ENCODE measurements around the gene DKK3.

DKK3 gene

GRCh38 chr11:12005476-12005875, 3.0 kb downstream of the DKK3 start:
- no peak for DNase-seq (ENCODE audit: low read depth, low spot score)

DNA sequence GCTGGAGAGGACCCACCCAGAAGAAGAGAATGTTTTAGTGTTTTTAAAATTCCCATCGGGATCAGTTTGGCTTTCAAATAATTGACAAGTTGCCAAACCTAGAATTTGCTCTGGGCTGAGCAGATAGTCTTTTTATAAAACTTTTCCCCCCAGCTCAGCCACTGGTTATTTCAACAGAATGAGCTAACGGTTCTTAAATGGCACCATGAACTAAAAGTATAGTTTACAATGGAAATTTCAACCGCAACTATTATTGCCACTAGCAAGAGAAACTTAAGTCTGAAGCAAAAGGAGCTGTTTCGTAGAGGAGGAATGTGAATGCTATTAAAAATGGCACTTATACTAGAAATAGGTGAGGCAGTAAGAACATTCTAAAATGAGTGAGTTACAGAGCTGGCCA, 3.4 kb downstream of the DKK3 start:
- no peak for DNase-seq (ENCODE audit: low read depth, low spot score)

GRCh38 chr11:12003815-12004214, 4.6 kb downstream of the DKK3 start:
- no peak for DNase-seq (ENCODE audit: low read depth, low spot score)

GRCh38 chr11:12003336-12003735, 5.1 kb downstream of the DKK3 start:
- no peak for DNase-seq (ENCODE audit: low read depth, low spot score)

DNA sequence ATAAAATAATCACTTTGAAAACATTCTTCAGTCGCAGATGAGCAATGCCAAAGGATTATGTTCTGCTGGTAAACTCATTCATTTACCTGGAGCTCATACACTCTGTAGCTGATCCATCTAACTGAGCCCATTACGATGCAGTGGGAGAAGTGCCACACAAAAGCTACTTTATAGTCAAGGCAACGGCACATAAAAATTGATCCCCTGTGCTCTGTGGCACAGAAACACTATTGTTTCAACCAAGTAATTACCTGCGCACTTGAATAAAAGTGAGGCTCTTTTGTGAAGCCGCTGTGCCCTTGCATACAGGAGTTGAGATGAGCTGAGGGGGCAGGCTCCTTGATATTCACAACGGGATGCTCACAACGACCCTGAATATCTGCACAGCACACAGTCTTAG, 7.2 kb downstream of the DKK3 start:
- no peak for DNase-seq (ENCODE audit: low read depth, low spot score)

DNA sequence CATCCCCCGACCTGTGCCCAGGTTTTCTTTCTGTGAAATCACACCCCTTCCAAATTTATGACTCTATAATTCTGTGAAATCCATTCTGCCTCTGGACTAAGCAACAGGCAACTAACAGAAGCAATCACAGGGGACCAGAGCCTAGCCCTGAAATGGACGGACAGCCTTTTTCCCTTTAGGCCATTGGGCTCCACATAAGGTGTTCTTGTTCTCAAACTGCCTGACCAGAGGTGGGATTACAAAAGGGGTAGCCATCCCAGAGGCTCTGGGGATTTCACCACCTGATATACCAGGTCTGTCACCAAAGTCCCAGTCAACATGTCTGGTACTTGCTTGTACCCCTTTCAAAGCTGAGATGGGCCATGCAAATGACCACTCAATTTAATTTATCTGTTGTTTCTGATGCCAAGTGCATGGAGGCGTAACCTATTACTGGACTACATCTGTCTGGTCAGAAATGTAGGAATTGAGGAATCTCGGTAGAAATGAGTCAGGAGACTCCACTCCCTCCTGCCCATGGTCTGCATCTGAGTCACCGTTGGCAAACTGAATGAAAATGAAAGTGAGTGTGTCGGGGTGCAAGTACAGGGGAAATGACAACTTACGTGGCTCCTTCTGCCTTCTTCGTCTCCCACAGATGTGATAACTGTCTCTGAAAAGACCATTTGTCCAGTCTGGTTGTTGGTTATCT, 10.2 kb downstream of the DKK3 start:
- DNase-seq (ENCODE audit: low read depth, low spot score) = no peak

DNA sequence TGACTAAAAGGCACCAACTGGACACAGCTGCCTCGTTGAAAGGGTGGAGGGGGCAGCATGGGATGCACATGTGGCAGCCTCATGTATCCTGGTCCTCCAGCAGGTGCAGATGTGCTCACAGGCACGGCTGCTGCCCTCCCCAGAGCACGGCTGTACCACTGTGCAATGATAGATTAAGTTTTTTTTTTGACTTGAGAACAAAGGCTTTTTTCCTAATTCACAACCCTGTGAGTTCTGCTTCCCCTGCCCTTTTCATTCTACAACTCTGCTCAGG, 11.4 kb downstream of the DKK3 start:
- DNase-seq (ENCODE audit: low read depth, low spot score) = no peak

- no peak for DNase-seq (ENCODE audit: low read depth, low spot score)
Measured at GRCh38 chr11:11996321-11997048, 11.9 kb downstream of the DKK3 start.

- no peak for DNase-seq (ENCODE audit: low read depth, low spot score)
Measured at GRCh38 chr11:11995601-11996000, 12.8 kb downstream of the DKK3 start.

DNA sequence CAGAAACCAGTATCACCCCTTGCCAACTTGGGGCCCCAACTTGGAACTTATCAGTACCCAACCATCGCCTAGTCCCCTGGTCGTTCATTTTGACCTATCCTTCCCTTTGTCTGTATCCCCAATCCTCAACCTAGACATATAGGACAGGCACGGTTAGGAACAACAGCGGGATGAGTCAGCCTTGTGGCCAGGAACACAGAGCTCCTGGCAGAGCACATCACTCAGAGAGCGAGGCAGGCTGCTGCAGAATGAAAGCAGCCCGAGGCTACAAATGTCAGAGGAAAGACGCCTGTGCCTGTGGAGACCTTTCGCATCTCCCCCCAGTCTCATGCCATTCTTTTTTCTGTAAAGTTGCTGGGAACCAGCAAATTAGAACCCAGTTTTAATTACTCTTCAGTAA, 14.6 kb downstream of the DKK3 start:
- DNase-seq (ENCODE audit: low read depth, low spot score) = no peak

GRCh38 chr11:11992257-11993212, 15.9 kb downstream of the DKK3 start:
- no peak for DNase-seq (ENCODE audit: low read depth, low spot score)

- no peak for DNase-seq (ENCODE audit: low read depth, low spot score)
Measured at GRCh38 chr11:11989774-11990744, 18.4 kb downstream of the DKK3 start.

DNA sequence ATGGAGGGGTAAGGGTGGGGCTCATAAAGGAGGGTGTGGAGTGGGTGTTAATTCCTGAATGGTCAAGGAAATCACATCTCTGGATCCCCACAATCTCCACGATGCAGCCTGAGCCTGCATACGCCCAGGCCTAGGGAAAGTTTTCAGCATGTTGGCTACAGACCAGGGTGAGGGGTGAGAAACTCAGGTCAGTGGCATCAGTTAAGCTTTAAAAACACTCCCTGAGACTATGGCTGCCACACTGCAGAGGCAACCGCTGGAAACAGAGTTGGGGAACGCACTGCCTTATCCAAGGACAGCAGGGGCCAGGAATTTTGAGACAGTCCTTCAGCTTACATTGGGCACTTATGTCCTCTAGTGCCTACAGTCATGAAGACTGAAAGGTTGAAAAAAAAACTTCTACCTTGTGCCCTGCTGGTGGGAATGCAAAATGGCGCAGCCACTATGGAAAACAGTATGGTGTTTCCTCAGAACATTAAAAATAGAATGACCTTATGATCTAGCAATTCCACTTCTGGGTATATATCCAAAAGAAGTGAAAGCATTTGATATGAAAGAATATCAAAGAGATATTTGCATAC, 19.7 kb downstream of the DKK3 start:
- DNase-seq (ENCODE audit: low read depth, low spot score) = no peak

DNA sequence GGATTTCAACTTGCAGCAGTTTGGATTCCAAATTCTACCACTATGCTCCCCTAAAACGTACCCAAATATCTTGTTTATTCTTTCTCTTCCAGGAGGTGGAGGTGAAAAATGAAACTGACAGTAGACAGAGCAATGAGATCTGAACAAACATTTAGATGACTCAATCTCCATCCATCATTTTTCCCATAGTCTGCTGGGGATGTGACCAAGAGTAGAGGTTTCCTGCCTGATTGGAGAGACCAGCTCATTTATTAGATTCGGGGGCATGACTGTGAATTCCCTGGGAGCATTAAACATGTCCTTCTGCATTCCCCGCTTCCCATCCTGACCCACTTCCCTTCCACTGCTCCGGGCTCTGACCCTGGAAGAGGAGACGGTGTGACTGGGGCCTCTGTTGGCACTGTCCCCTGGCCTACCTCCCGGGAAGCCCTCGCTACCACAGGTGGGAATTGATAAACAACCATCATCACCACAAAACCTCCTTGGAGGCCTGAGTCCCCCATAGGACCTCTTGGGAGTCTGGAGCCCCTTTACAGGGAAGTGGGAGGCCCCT, 20.3 kb downstream of the DKK3 start:
- DNase-seq (ENCODE audit: low read depth, low spot score) = no peak

DNA sequence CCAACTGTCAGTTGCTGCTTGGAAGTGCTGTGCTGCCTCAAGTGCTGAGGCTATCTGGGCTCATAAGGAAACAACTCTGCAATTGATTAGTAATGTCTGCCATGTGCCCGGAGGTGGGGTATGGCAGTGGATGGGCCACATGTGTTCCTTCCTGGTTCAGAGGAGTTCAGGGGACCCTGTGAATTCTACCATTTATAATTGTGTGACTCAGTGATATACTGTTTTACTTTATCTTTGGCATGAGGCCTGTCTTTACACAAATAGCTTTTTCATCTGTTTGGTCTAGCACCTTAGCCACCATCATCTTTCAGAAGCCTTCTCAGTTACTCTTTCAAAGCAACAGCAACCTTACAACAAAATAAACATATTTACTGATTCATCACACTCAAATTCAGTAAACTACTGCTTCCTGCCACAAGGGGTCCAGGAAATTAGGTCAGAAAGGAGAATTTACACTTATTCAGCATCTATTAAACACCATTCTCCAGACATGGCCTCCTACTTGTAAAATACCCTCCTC, 20.9 kb downstream of the DKK3 start:
- no peak for DNase-seq (ENCODE audit: low read depth, low spot score)

- DNase-seq (ENCODE audit: low read depth, low spot score) = no peak
Measured at GRCh38 chr11:11985954-11986949, 22.2 kb downstream of the DKK3 start.

DNA sequence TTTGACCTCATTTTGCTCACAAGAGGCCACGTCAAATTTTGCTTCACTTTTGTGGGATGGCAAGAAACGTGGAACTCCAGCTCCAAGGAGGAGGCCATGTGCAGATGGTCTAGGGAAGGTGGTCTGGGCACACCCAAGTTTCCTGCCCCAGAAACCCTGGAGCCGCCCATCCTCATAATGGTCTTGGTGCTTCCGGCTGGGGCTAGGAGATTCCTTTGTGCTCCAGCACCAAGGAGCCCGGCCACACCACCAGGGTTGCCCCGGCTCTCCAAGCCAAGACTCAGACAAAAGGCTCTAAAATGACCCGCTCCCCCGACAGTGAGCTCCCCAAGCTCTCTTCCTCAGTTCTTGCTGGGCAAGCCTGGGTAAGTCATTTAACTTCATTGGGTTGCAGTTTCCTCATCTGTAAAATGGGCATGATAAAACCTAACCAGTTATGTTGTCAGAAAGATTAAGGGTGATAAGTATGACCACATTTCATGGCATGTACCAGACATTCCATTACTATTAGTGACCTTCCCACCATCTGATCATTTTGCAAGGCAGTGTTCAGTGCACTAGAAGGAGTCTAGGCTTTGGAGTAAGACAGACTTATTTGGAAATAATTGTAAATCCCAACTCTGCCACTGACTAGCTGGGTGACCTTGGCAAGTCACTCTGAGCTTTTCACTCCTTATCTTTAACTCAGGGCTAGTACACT, 23.3 kb downstream of the DKK3 start:
- DNase-seq (ENCODE audit: low read depth, low spot score) = no peak

- DNase-seq (ENCODE audit: low read depth, low spot score) = no peak
Measured at GRCh38 chr11:11984563-11984962, 23.9 kb downstream of the DKK3 start.

DNA sequence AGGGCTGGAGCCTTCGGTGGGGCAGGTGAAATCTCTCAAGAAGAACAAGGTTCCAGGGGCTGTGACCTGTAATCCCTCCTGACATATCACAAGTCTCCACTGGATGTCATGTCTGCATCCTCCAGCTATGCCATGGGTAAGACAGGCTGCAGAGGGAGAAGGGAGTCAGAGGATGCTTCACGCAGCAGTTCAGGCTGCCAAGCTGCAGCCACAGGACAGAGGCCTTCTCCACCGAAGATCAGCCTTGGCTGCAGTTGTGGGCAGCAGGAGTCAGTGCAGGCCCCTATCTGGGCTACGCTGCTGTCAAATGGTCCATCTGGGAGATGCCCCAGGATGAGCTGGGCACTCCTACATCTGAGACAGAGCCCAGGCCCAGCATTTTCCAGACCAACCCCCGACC, 25.0 kb downstream of the DKK3 start:
- DNase-seq (ENCODE audit: low read depth, low spot score) = no peak

Measured in smooth muscle cell of the brain vasculature (primary cell).